Measurements from ENCODE around the gene PEX26. TPM values are rescaled to one million over a fixed set of nuclear protein-coding genes. Genes with fewer than 3 reads are reported as not detected.

The PEX26 gene
- total RNA-seq, 4 donors from 2014 or later: 46.4 to 211 (median 93.4) TPM

GRCh38 chr22:18079706-18080233, 2.0 kb downstream of the PEX26 start:
- Histone ChIP-seq H3K4me3 (peak overlapping the region in 1 of 4 donors; percentile 99), H3K4me1 (peaks cover 18 to 31% (median 28%) of the 10 kb centered on the region in 4 donors), H3K27me3 (no peaks in the 10 kb centered on the region), H3K9me3 (no peaks in the 10 kb centered on the region), H3K36me3 (peaks cover 0 to 36% (median 10%) of the 10 kb centered on the region in 4 donors), H3K27ac (peak overlapping the region in 1 of 4 donors; percentile 91)
- intact Hi-C loops (cut with DNase I; ENCODE audit: low total_unique reads) (loop anchor here (5.0 to 10.0 kb wide), 3 partner anchors 55 to 247 kb away; partner anchors contain the start of gene MICAL3), in situ Hi-C loops (cut with MboI; ENCODE audit: low pct_ligation_motif_present in 1 of 4, low pct_unique_long_range_greater_than_20kb in 1 of 4, low sequenced_read_pairs in 3 of 4) (loop anchor here in 2 of 4 donors (10.0 kb wide), 2 partner anchors 55 to 245 kb away; partner anchors contain the start of gene MICAL3 (in 1 of the 2))
- no peak for DNase-seq
- 67 to 77% methylated on average over 3 to 4 of the region's 4 CpGs for WGBS, 2 donors (ENCODE audit: low coverage in 1 of 2)
- no peak for TF ChIP-seq EP300 (IDR thresholded peaks at IDR 0.05; ENCODE audit: low read depth)
- TF ChIP-seq POLR2AphosphoS5 (IDR thresholded peaks at IDR 0.05): no peak
- TF ChIP-seq POLR2A (IDR thresholded peaks at IDR 0.05): no peak
- TF ChIP-seq CTCF (IDR thresholded peaks at IDR 0.05): no peak

- no peak for DNase-seq
- H3K27me3 ChIP-seq: no peaks in the 10 kb centered on the region
- H3K9me3 ChIP-seq: no peaks in the 10 kb centered on the region
- TF ChIP-seq CTCF (IDR thresholded peaks at IDR 0.05) (no peak), EP300 (IDR thresholded peaks at IDR 0.05; ENCODE audit: low read depth) (no peak), POLR2AphosphoS5 (IDR thresholded peaks at IDR 0.05) (no peak), POLR2A (IDR thresholded peaks at IDR 0.05) (no peak)
- in situ Hi-C loops (cut with MboI; ENCODE audit: low pct_ligation_motif_present in 1 of 4, low pct_unique_long_range_greater_than_20kb in 1 of 4, low sequenced_read_pairs in 3 of 4): no loop called here
- H3K4me3 ChIP-seq: peak overlapping the region in 1 of 4 donors; percentile 23
- H3K36me3 ChIP-seq: peaks cover 0 to 50% (median 10%) of the 10 kb centered on the region in 4 donors
- peaks cover 15 to 38% (median 24%) of the 10 kb centered on the region in 4 donors for H3K4me1 ChIP-seq
- H3K27ac ChIP-seq: no peak overlapping the region
- intact Hi-C loops (cut with DNase I; ENCODE audit: low total_unique reads): no loop called here
- WGBS, 2 donors (ENCODE audit: low coverage in 1 of 2): 84 to 100% methylated on average over 2 to 5 of the region's 5 CpGs
These were observed 3.6 kb downstream of the PEX26 start for GRCh38 chr22:18081416-18081815.

DNA sequence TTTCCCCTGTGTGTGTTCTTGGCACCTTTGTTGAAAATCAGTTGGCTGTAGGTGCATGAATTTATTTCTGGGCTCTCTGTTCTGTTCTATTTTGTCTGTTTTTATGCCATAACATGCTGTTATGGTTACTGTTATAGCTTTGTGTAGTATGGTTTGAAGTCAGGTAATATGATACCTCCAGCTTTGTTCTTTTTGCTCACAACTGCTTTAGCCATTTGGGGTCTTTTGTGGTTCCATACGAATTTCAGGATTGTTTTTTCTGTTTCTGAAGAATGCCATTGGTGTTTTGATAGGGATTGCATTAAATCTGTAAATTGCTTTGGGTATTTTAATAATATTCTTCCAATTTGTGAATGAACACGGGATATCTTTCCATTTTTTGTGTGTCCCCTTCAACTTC, 4.7 kb downstream of the PEX26 start:
- TF ChIP-seq POLR2AphosphoS5 (IDR thresholded peaks at IDR 0.05): no peak
- no peak for TF ChIP-seq POLR2A (IDR thresholded peaks at IDR 0.05)
- TF ChIP-seq CTCF (IDR thresholded peaks at IDR 0.05): no peak
- TF ChIP-seq EP300 (IDR thresholded peaks at IDR 0.05; ENCODE audit: low read depth): no peak
- no peak overlapping the region for H3K4me3 ChIP-seq
- H3K27ac ChIP-seq: no peak overlapping the region
- H3K9me3 ChIP-seq: no peaks in the 10 kb centered on the region
- DNase-seq: no peak
- 65 to 84% methylated on average over 2 of the region's 2 CpGs for WGBS, 2 donors (ENCODE audit: low coverage in 1 of 2)
- in situ Hi-C loops (cut with MboI; ENCODE audit: low pct_ligation_motif_present in 1 of 4, low pct_unique_long_range_greater_than_20kb in 1 of 4, low sequenced_read_pairs in 3 of 4) (no loop called here), intact Hi-C loops (cut with DNase I; ENCODE audit: low total_unique reads) (no loop called here)
- peaks cover 8 to 31% (median 15%) of the 10 kb centered on the region in 4 donors for H3K4me1 ChIP-seq
- peaks cover 0 to 53% (median 11%) of the 10 kb centered on the region in 4 donors for H3K36me3 ChIP-seq
- H3K27me3 ChIP-seq: no peaks in the 10 kb centered on the region

DNA sequence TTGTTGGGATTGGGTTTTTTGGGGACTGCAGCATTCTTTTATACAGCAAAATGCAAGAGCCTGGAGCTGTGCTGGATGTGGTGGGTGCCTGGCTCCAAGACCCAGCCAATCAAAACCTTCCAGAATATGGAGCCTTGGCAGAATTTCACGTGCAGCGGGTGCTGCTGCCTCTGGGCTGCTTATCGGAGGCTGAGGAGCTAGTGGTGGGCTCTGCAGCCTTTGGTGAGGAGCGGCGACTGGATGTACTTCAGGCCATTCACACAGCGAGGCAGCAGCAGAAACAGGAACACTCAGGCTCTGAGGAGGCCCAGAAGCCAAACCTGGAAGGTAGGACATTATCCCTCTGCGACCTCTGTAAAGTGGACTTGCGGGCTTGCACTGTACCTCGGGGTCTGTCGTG, 5.6 kb downstream of the PEX26 start:
- H3K4me3 ChIP-seq: no peak overlapping the region

More for the DNA sequence above, 5.6 kb downstream of the PEX26 start:
- DNase-seq: no peak
- Histone ChIP-seq H3K9me3 (no peaks in the 10 kb centered on the region), H3K27ac (peak overlapping the region in 1 of 4 donors; percentile 14), H3K27me3 (no peaks in the 10 kb centered on the region), H3K36me3 (peaks cover 0 to 61% (median 14%) of the 10 kb centered on the region in 4 donors), H3K4me1 (peaks cover 8 to 39% (median 14%) of the 10 kb centered on the region in 4 donors)
- in situ Hi-C loops (cut with MboI; ENCODE audit: low pct_ligation_motif_present in 1 of 4, low pct_unique_long_range_greater_than_20kb in 1 of 4, low sequenced_read_pairs in 3 of 4) (no loop called here), intact Hi-C loops (cut with DNase I; ENCODE audit: low total_unique reads) (no loop called here)
- 86% methylated on average over 10 of the region's 10 CpGs; no CpG with 5 or more reads in 1 of the 2 donors for WGBS, 2 donors (ENCODE audit: low coverage in 1 of 2)
- TF ChIP-seq POLR2AphosphoS5 (IDR thresholded peaks at IDR 0.05) (no peak), CTCF (IDR thresholded peaks at IDR 0.05) (no peak), EP300 (IDR thresholded peaks at IDR 0.05; ENCODE audit: low read depth) (no peak), POLR2A (IDR thresholded peaks at IDR 0.05) (no peak)

Data from transverse colon (tissue), 4 donors.